ENCODE data around the gene PCYT2. TPM values are rescaled to one million over a fixed set of nuclear protein-coding genes. Genes with fewer than 3 reads are reported as not detected.

The PCYT2 gene
- total and polyA plus RNA-seq, 4 donors = 14.6 to 33.2 (median 25.4) TPM

DNA sequence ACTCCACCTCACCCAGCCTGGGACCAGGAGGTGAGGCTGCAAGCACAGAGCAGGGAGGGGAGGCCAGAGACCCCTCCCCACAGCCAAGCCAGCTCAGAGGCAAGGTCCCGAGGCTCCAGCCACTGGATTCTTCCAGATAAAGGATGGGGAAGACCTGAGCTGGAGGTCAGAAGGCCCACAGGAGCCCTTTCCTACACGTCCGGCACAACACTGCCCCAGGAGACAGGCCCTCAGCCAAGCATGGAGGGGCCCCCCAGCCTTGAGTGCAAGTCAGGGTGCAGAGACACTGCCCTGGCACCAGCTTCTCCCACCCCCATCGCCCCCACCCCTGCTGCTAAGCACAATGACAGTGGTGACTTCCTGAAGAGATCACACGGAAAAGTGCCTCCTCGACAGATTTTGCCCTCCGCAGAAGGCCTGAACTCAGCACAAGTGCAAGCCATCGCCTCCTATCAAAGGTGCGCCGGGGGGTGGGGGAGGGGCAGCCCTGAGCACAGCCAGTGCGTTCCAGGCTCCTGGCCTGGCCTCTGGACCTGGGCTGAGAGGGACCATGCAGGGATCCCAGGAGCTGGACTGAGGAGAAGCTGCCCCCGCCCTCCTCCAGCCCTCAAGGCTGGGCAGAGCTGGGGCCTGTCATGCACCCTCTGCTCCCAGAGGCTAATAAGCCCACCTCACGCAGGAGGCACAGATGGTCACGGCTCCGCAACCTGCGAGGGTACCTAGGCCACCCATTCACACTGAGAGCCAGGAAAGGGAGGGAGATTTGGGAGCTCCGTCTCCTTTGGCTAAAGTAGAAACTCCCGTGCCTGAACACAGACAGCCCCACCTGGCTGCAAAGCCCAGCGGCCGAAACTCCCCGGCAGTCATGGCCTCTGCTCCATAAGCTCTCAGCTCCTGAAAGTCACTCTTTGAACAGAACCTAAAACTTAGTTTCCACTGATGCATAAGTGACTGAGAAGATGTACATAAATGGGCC lies 13.6 kb upstream of the PCYT2 start:
- intact Hi-C loops (cut with DNase I) = no loop called here
- Histone ChIP-seq H3K4me3 (ENCODE audit: low read length in 2 of 2) (no peak overlapping the region), H3K4me1 (ENCODE audit: control insufficient read depth in 1 of 2, insufficient read depth in 2 of 2, low read length in 2 of 2) (no peaks in the 10 kb centered on the region), H3K27ac (ENCODE audit: low read depth in 1 of 2, low read length in 2 of 2) (no peak overlapping the region), H3K9me3 (ENCODE audit: control insufficient read depth, low read length) (no peaks in the 10 kb centered on the region), H3K27me3 (ENCODE audit: control insufficient read depth in 1 of 2, insufficient read depth in 2 of 2, low read length in 1 of 2) (no peaks in the 10 kb centered on the region), H3K36me3 (ENCODE audit: control insufficient read depth in 1 of 2, insufficient read depth in 2 of 2, low read length in 1 of 2) (peaks cover 0 to 3% of the 10 kb centered on the region in 2 donors)
- DNase-seq = no peak
- ATAC-seq (ENCODE audit: low FRiP score) = no peak
- 72 to 82% methylated on average over 21 of the region's 21 CpGs for WGBS, 2 donors

DNA sequence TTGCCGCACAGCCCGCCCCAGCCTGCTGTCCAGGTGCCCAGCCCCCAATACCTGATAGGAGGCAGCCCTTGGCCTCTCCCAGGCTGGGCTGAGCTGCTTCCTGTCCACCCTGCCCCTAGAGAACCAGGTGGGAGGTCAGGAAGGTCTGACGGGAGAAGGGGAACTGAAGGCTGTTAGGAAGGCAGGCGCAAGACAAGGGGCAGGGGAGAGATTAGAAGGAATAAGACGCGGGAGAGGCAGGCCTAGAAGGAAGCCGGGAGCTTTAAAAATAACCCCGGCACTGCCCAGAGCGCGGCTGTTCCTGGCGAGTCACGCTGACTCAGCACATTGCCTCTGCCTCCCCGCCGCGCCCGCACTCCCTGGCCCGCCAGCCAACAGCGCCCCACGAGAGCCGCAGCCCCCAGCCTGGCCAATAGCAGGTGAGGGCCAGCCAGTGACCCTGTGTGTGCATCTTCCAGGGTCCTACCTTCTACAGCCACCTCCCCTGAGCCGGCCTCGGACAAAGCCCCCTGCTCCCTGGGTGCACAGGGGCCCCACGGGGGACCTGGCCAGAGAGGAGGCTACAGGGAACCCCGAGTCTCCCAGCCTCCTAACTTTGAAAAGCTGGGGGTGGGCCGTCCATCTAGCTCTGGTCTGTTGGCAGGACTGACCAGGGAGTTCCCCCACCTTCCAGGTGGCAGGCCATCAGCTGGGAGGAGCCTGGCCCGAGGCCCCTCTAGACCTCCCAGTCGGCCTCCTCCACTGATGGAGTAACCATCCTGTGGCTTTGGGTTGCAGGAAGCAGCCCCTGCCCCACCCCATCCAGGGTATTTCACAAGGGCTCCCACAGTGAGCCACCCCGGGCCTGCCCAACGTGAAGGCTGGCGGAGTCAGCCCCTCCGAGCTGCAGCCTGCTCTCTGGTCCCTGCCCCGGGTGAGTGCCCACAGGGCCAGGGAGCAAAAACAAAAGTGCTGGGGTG lies 12.4 kb upstream of the PCYT2 start:
- DNase-seq = peak; percentile 90 to 91
- intact Hi-C loops (cut with DNase I) = no loop called here
- no peak overlapping the region for H3K27ac ChIP-seq (ENCODE audit: low read depth in 1 of 2, low read length in 2 of 2)
- no peaks in the 10 kb centered on the region for H3K27me3 ChIP-seq (ENCODE audit: control insufficient read depth in 1 of 2, insufficient read depth in 2 of 2, low read length in 1 of 2)
- peaks cover 0 to 3% of the 10 kb centered on the region in 2 donors for H3K36me3 ChIP-seq (ENCODE audit: control insufficient read depth in 1 of 2, insufficient read depth in 2 of 2, low read length in 1 of 2)
- ATAC-seq (ENCODE audit: low FRiP score) = peak; percentile 52
- no peaks in the 10 kb centered on the region for H3K4me1 ChIP-seq (ENCODE audit: control insufficient read depth in 1 of 2, insufficient read depth in 2 of 2, low read length in 2 of 2)
- no peaks in the 10 kb centered on the region for H3K9me3 ChIP-seq (ENCODE audit: control insufficient read depth, low read length)
- H3K4me3 ChIP-seq (ENCODE audit: low read length in 2 of 2) = no peak overlapping the region
- WGBS, 2 donors = 25 to 32% methylated on average over 23 to 32 of the region's 32 CpGs

DNA sequence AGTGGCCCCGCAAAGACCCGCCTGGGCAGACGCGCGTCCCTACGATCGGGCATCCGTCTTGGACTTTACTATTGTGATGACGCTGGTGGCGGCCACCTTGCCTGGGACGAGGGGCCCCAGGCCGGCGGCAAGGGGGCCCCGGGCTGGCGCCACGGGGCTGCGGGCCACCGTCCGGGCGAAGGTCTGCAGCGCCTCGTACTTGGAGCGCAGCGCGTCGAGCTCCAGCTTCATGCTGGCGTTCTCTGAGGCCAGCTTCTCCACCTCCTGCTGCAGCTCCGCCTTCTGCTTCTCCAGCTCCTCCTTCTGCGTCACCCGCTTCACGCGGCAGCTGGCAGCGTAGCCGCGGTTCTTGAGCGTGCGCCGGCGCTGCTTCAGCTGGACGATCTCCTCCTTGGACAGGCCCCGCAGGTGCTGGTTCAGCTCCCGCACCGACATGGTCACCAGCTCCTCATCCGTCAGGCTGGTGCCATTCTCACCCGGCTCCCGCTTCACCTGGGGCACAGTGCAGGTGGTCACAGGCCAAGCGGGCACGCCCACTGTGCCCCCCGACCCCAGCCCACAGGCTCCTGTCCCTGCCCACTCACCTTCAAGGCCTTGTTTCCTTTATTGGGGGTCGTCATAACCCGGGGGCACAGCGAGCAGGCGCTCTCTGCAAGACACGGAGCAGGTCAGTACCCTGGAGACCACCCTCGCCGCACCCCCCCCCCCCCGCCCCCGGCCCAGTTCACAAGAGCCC lies 11.5 kb upstream of the PCYT2 start:
- Histone ChIP-seq H3K4me3 (ENCODE audit: low read length in 2 of 2) (no peak overlapping the region), H3K27ac (ENCODE audit: low read depth in 1 of 2, low read length in 2 of 2) (no peak overlapping the region), H3K4me1 (ENCODE audit: control insufficient read depth in 1 of 2, insufficient read depth in 2 of 2, low read length in 2 of 2) (no peaks in the 10 kb centered on the region), H3K36me3 (ENCODE audit: control insufficient read depth in 1 of 2, insufficient read depth in 2 of 2, low read length in 1 of 2) (peaks cover 0 to 3% of the 10 kb centered on the region in 2 donors), H3K27me3 (ENCODE audit: control insufficient read depth in 1 of 2, insufficient read depth in 2 of 2, low read length in 1 of 2) (no peaks in the 10 kb centered on the region), H3K9me3 (ENCODE audit: control insufficient read depth, low read length) (no peaks in the 10 kb centered on the region)
- DNase-seq (no peak), ATAC-seq (ENCODE audit: low FRiP score) (no peak)
- intact Hi-C loops (cut with DNase I) = no loop called here
- 87 to 88% methylated on average over 49 to 58 of the region's 58 CpGs for WGBS, 2 donors

DNA sequence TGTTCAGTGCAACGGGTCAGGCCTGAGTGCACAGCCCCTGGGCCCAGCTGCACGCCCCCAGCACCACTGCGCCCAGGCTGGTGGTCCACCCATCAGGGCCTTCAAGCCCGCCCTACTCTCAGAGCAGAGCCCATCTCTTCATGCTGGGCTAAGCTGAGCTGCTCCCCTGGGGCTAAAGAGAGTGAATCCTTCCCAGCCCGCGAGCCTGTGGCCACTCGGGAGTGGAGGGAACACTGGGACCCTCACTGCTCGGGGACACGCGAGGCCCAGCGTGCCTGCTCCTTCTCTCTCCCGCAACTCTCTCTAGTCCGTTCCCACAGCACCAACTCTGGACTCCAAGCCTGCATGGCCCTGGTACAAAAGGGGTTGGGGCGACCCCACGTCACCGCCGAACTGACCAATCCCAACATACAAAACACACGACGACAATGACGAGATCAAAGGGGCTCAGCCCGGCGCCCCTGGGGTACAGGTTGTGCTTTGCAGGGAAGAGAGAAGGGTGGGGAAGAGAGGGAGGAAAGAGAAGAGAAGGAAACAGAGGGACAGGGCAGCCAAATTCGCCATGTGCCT lies 10.9 kb upstream of the PCYT2 start:
- DNase-seq = no peak
- peaks cover 0 to 3% of the 10 kb centered on the region in 2 donors for H3K36me3 ChIP-seq (ENCODE audit: control insufficient read depth in 1 of 2, insufficient read depth in 2 of 2, low read length in 1 of 2)
- H3K4me3 ChIP-seq (ENCODE audit: low read length in 2 of 2) = no peak overlapping the region
- no peak overlapping the region for H3K27ac ChIP-seq (ENCODE audit: low read depth in 1 of 2, low read length in 2 of 2)
- ATAC-seq (ENCODE audit: low FRiP score) = no peak
- H3K4me1 ChIP-seq (ENCODE audit: control insufficient read depth in 1 of 2, insufficient read depth in 2 of 2, low read length in 2 of 2) = no peaks in the 10 kb centered on the region
- no peaks in the 10 kb centered on the region for H3K27me3 ChIP-seq (ENCODE audit: control insufficient read depth in 1 of 2, insufficient read depth in 2 of 2, low read length in 1 of 2)
- 93 to 94% methylated on average over 23 of the region's 23 CpGs for WGBS, 2 donors
- no peaks in the 10 kb centered on the region for H3K9me3 ChIP-seq (ENCODE audit: control insufficient read depth, low read length)
- intact Hi-C loops (cut with DNase I) = no loop called here

DNA sequence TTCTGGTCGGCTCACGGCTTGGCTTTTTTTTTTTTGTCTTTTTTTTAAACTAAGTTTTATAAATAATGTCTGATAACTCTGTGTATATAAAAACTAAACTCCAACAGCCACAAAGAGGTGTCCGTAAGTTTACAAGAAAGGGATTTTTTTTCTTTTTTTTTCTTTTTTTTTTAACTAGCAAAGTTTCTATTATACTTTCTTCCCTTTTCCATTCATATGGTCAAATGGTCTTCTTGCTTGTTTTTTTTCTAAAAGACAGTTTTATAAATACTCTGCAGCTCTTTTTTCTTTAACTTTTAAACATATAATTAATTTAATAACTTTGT lies 10.3 kb upstream of the PCYT2 start:
- intact Hi-C loops (cut with DNase I) = no loop called here
- no peak for DNase-seq
- ATAC-seq (ENCODE audit: low FRiP score) = no peak
- Histone ChIP-seq H3K27me3 (ENCODE audit: control insufficient read depth in 1 of 2, insufficient read depth in 2 of 2, low read length in 1 of 2) (no peaks in the 10 kb centered on the region), H3K4me3 (ENCODE audit: low read length in 2 of 2) (no peak overlapping the region), H3K27ac (ENCODE audit: low read depth in 1 of 2, low read length in 2 of 2) (no peak overlapping the region), H3K9me3 (ENCODE audit: control insufficient read depth, low read length) (no peaks in the 10 kb centered on the region), H3K36me3 (ENCODE audit: control insufficient read depth in 1 of 2, insufficient read depth in 2 of 2, low read length in 1 of 2) (peaks cover 0 to 3% of the 10 kb centered on the region in 2 donors), H3K4me1 (ENCODE audit: control insufficient read depth in 1 of 2, insufficient read depth in 2 of 2, low read length in 2 of 2) (no peaks in the 10 kb centered on the region)
- 87 to 90% methylated on average over 3 of the region's 3 CpGs for WGBS, 2 donors

DNA sequence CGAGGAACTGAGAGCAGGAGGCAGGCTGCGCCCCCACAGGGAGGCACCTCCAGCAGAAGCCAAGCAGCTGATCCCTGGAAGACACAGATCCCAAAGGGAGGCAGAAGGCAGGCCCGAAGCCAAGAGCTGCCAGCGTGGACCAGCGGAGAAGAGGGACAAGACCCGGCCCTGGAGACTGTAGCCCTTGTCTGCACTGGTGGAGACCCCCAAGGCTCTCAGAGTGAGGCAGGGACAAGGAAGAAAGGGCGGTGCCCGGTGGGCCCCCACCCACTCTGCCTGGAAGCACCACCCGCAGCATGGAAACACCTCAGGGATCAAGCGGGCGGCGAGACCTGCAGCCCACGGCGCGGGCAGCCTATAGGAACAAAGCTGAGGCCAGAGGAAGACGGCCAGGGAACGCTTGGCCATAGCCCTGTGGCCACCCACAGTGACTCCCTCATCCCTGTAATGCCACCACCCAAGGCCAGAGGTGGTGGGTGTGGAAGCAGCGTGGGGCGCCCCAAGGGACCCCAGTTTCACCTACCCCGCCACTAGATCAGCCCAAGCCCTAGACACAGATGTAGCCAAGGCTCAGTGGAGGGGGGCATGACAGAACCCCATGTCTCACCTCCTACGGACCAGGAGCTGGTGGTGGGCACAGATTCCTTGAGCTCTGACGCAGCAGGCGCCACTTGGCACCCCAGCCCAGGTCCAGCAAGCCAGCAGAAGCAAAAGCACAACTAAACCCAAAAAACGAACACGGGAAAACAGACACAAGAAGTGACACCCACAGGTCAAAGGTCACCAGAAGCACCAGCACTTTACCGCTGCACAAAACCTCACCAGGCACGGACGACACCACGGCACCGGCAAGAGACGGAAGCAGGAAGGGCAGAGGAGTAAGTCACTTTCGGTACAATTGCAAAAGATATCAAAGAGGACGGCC lies 9.7 kb upstream of the PCYT2 start:
- no peak overlapping the region for H3K4me3 ChIP-seq (ENCODE audit: low read length in 2 of 2)

DNA sequence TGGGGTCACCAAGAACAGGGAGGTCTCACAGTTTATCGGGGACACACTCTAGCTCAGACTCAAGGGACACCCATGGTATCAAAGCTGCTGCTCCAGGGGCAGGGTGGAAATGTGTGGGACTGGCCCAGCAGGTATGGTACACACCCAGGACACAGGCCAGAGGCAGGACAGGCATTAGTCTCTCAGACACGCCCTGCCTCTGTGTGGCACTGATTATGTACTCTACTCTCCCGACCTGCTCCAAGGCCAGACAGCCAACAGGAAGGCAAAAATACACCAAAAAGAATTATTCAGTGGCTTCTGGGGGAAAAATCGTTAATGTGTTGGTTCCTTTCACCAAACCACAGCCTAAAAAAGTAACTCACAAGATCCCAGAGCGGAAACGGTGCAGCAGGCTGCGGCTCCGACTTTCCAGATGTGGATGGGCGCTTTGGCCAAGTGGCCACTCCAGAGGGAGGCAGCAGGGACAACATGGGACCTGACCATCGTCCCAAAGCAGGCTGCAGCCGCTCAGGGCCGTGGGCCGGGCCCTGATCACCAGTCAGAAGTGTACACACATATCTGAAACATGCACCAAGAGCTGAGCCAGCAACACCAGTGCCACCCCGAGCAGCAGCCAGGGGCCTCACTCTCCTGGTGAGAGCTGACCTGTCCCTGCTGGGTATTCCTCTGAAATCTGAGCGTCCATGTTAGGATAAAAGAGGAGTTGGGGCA lies 7.8 kb upstream of the PCYT2 start:
- DNase-seq (no peak), ATAC-seq (ENCODE audit: low FRiP score) (no peak)
- no peaks in the 10 kb centered on the region for H3K27me3 ChIP-seq (ENCODE audit: control insufficient read depth in 1 of 2, insufficient read depth in 2 of 2, low read length in 1 of 2)
- no peaks in the 10 kb centered on the region for H3K9me3 ChIP-seq (ENCODE audit: control insufficient read depth, low read length)
- H3K4me3 ChIP-seq (ENCODE audit: low read length in 2 of 2) = no peak overlapping the region
- no peak overlapping the region for H3K27ac ChIP-seq (ENCODE audit: low read depth in 1 of 2, low read length in 2 of 2)
- intact Hi-C loops (cut with DNase I) = no loop called here
- peaks cover 0 to 3% of the 10 kb centered on the region in 2 donors for H3K36me3 ChIP-seq (ENCODE audit: control insufficient read depth in 1 of 2, insufficient read depth in 2 of 2, low read length in 1 of 2)
- 83 to 93% methylated on average over 14 to 15 of the region's 15 CpGs for WGBS, 2 donors
- H3K4me1 ChIP-seq (ENCODE audit: control insufficient read depth in 1 of 2, insufficient read depth in 2 of 2, low read length in 2 of 2) = no peaks in the 10 kb centered on the region

More for the DNA sequence above, 9.7 kb upstream of the PCYT2 start:
- no peaks in the 10 kb centered on the region for H3K4me1 ChIP-seq (ENCODE audit: control insufficient read depth in 1 of 2, insufficient read depth in 2 of 2, low read length in 2 of 2)
- intact Hi-C loops (cut with DNase I) = no loop called here
- no peaks in the 10 kb centered on the region for H3K9me3 ChIP-seq (ENCODE audit: control insufficient read depth, low read length)
- H3K36me3 ChIP-seq (ENCODE audit: control insufficient read depth in 1 of 2, insufficient read depth in 2 of 2, low read length in 1 of 2) = peaks cover 0 to 3% of the 10 kb centered on the region in 2 donors
- no peaks in the 10 kb centered on the region for H3K27me3 ChIP-seq (ENCODE audit: control insufficient read depth in 1 of 2, insufficient read depth in 2 of 2, low read length in 1 of 2)
- ATAC-seq (ENCODE audit: low FRiP score) (no peak), DNase-seq (no peak)
- WGBS, 2 donors = 87 to 88% methylated on average over 32 to 33 of the region's 33 CpGs
- H3K27ac ChIP-seq (ENCODE audit: low read depth in 1 of 2, low read length in 2 of 2) = no peak overlapping the region
